ENCODE results near the gene MAT2B. TPM values are rescaled to one million over a fixed set of nuclear protein-coding genes. Genes with fewer than 3 reads are reported as not detected.

The MAT2B gene
- total RNA-seq, 3 donors from 2014 or later: 69.4 to 72.5 (median 70.5) TPM

DNA sequence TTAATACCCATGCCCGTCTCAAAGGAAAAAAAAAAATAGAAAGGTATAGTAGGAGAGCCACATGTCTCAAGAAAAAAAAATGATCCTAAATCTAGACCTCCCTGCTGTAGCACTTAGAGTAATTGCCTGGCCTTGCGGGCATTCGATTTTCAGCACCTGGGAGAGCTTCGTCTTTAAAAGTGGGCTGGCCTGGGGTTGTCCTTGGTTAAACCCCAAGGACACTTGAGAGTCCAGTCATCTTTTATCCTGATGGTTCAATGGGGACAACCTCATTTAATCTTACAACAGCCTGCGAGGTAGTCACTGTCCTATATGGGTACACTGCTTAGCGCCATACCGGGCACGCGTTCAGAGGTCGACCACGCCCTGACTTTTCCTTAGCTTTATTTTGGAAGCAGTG, 60.1 kb downstream of the MAT2B start:
- TF ChIP-seq, protein P1, sequence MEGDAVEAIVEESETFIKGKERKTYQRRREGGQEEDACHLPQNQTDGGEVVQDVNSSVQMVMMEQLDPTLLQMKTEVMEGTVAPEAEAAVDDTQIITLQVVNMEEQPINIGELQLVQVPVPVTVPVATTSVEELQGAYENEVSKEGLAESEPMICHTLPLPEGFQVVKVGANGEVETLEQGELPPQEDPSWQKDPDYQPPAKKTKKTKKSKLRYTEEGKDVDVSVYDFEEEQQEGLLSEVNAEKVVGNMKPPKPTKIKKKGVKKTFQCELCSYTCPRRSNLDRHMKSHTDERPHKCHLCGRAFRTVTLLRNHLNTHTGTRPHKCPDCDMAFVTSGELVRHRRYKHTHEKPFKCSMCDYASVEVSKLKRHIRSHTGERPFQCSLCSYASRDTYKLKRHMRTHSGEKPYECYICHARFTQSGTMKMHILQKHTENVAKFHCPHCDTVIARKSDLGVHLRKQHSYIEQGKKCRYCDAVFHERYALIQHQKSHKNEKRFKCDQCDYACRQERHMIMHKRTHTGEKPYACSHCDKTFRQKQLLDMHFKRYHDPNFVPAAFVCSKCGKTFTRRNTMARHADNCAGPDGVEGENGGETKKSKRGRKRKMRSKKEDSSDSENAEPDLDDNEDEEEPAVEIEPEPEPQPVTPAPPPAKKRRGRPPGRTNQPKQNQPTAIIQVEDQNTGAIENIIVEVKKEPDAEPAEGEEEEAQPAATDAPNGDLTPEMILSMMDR (IDR thresholded peaks at IDR 0.05): no peak
- intact Hi-C loops (cut with DNase I, micrococcal nuclease): loop anchor here (10.0 kb wide), 3 partner anchors 129 to 939 kb away; no protein-coding TSS in a partner anchor
- Histone ChIP-seq H3K4me3 (no peak overlapping the region), H3K9me3 (no peaks in the 10 kb centered on the region), H3K4me1 (ENCODE audit: low read depth) (peaks cover 17% of the 10 kb centered on the region), H3K36me3 (ENCODE audit: low read depth) (no peaks in the 10 kb centered on the region)
- ATAC-seq: peak; percentile 39
- peak in 1 of 3 donors; percentile 7 for DNase-seq

DNA sequence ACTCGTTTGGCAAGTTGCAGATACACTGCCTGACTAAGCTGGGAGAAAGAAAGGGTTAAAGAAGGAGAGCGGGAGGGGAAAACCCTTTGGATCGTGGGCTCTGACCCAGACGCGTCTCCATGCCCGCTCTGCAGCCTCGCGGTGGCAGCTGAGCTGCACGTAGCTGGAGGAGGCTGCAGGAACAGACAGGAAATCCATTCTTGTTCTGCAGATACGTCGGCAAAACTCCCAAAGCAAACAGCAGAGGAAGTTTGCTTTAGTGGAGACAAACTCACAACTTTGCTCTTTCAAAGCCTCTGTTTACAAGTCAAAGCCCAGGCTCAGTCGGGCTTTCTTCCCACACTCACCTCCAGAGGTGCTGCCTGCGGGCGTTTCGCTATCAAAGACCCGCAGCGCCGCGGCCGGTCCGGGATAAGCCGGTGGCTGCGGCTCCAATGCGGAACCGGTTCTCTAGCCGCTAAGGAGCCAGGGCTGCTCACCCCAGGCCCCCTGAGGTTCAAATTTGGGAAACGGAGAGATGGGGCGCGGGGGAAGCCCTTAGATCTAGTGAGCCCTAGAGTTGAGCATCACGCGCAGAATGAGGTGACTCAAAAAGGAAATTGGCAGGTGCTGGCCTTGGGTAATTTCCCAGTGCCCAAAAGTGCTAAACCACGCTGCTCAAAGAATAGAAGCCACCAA, 60.7 kb downstream of the MAT2B start:
- H3K9me3 ChIP-seq: no peaks in the 10 kb centered on the region
- no peaks in the 10 kb centered on the region for H3K36me3 ChIP-seq (ENCODE audit: low read depth)
- no peak overlapping the region for H3K4me3 ChIP-seq
- peak in 2 of 3 donors; percentile 20 to 39 for DNase-seq
- H3K4me1 ChIP-seq (ENCODE audit: low read depth): peaks cover 17% of the 10 kb centered on the region
- peak; percentile 69 for ATAC-seq
- intact Hi-C loops (cut with DNase I, micrococcal nuclease): loop anchor here (10.0 kb wide), 3 partner anchors 129 to 939 kb away; no protein-coding TSS in a partner anchor
- TF ChIP-seq, protein P1 (IDR thresholded peaks at IDR 0.05): no peak

DNA sequence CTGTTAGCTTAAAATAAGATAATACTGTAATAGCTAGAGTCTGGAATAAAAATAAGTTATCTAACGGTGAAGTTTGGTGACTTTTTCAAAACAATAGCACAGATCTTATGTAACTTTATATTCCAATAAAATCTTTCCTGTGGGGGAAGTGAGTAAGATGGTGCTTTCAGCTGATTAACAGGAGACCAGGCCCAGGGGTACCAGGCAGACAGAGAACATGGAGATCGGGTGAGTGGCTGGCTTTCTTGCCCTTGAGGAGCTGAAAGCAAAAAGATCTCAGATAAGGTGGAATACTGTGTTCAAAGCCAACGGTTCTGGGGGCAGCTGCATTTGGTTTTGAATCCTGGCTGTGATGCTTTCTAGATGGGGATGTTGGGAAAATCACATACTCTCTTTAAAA, 61.3 kb downstream of the MAT2B start:
- DNase-seq (no peak), ATAC-seq (no peak)
- intact Hi-C loops (cut with DNase I, micrococcal nuclease): loop anchor here (10.0 kb wide), 3 partner anchors 128 to 938 kb away; no protein-coding TSS in a partner anchor
- TF ChIP-seq, protein P1 (IDR thresholded peaks at IDR 0.05): no peak
- Histone ChIP-seq H3K4me1 (ENCODE audit: low read depth) (peaks cover 17% of the 10 kb centered on the region), H3K9me3 (no peaks in the 10 kb centered on the region), H3K4me3 (no peak overlapping the region), H3K36me3 (ENCODE audit: low read depth) (no peaks in the 10 kb centered on the region)

DNA sequence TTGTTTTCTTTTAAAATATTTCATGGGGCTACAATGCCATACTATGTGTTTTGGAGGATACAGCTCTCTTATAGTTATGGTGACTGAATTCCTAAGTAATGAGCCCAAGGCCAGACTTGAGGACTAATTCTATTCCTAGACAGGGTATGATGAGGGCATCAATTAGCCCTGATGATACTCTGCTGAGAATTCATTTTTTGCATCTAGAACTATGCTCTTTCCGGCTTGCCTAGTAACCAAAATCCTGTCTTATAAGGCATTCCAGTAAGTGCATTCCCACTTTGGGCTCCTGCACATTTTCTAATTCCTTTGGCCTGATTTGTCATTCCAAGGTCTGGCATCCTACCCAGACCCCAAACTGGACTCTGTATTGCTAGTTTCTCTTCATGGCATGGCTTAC, 62.4 kb downstream of the MAT2B start:
- TF ChIP-seq, protein P1 (IDR thresholded peaks at IDR 0.05): no peak
- ATAC-seq: no peak
- intact Hi-C loops (cut with DNase I, micrococcal nuclease): loop anchor here (10.0 kb wide), 3 partner anchors 127 to 937 kb away; no protein-coding TSS in a partner anchor
- no peak overlapping the region for H3K4me3 ChIP-seq
- no peak for DNase-seq
- no peaks in the 10 kb centered on the region for H3K36me3 ChIP-seq (ENCODE audit: low read depth)
- peaks cover 17% of the 10 kb centered on the region for H3K4me1 ChIP-seq (ENCODE audit: low read depth)
- no peaks in the 10 kb centered on the region for H3K9me3 ChIP-seq

Other genes starting within 250 kb of the MAT2B start
- 100 to 1,000 TPM; 138 to 190 (median 176) TPM for gene CCNG1, start 68.0 kb upstream of the MAT2B start, total RNA-seq
- gene NUDCD2, start 45.5 kb upstream of the MAT2B start, total RNA-seq: 10 to 100 TPM; 17.5 to 24.1 (median 21.7) TPM
- gene HMMR, start 45.0 kb upstream of the MAT2B start, total RNA-seq: 10 to 100 TPM in 1 of 3 donors, 1 to 10 TPM in 2; 2.3 to 19.0 (median 4.0) TPM

Measured in mucosa of descending colon (tissue), 3 donors.